ENCODE measurements around the gene GMEB2.
"Not testable (repeated sequence)": the region's sequence is repeated elsewhere in the genome, so short reads cannot be mapped to it uniquely, and the experiment has no call there.

Gene GMEB2

GRCh38 chr20:63561624-63562396 is 65.1 kb downstream of the GMEB2 start:
- no peak for DNase-seq (ENCODE audit: low read depth)
- TF ChIP-seq CTCF (IDR thresholded peaks at IDR 0.05; ENCODE audit: low read depth, low read length): no peak
- TF ChIP-seq MAX (IDR thresholded peaks at IDR 0.05; ENCODE audit: low read depth, low read length): no peak
- TF ChIP-seq MYC (IDR thresholded peaks at IDR 0.05; ENCODE audit: low read depth, low read length): no peak
- no peak for TF ChIP-seq POLR2A (IDR thresholded peaks at IDR 0.05; ENCODE audit: extremely low read depth, insufficient read length)
- H3K4me3 ChIP-seq (ENCODE audit: low read depth, low read length): no peak overlapping the region

GRCh38 chr20:63560856-63561609 is 65.9 kb downstream of the GMEB2 start:
- no peak for DNase-seq (ENCODE audit: low read depth)
- H3K4me3 ChIP-seq (ENCODE audit: low read depth, low read length): no peak overlapping the region
- TF ChIP-seq MAX (IDR thresholded peaks at IDR 0.05; ENCODE audit: low read depth, low read length) (no peak), CTCF (IDR thresholded peaks at IDR 0.05; ENCODE audit: low read depth, low read length) (no peak), POLR2A (IDR thresholded peaks at IDR 0.05; ENCODE audit: extremely low read depth, insufficient read length) (no peak), MYC (IDR thresholded peaks at IDR 0.05; ENCODE audit: low read depth, low read length) (no peak)

- TF ChIP-seq POLR2A (IDR thresholded peaks at IDR 0.05; ENCODE audit: extremely low read depth, insufficient read length) (no peak), MYC (IDR thresholded peaks at IDR 0.05; ENCODE audit: low read depth, low read length) (no peak), CTCF (IDR thresholded peaks at IDR 0.05; ENCODE audit: low read depth, low read length) (no peak), MAX (IDR thresholded peaks at IDR 0.05; ENCODE audit: low read depth, low read length) (no peak)
- no peak for DNase-seq (ENCODE audit: low read depth)
- H3K4me3 ChIP-seq (ENCODE audit: low read depth, low read length): no peak overlapping the region
These were observed 66.5 kb downstream of the GMEB2 start for GRCh38 chr20:63560333-63560805.

GRCh38 chr20:63559485-63560332 is 67.2 kb downstream of the GMEB2 start:
- H3K4me3 ChIP-seq (ENCODE audit: low read depth, low read length); DNase-seq (ENCODE audit: low read depth): not testable (repeated sequence)

GRCh38 chr20:63558804-63559484 is 68.0 kb downstream of the GMEB2 start:
- no peak for TF ChIP-seq MYC (IDR thresholded peaks at IDR 0.05; ENCODE audit: low read depth, low read length)
- TF ChIP-seq POLR2A (IDR thresholded peaks at IDR 0.05; ENCODE audit: extremely low read depth, insufficient read length): no peak
- no peak for TF ChIP-seq MAX (IDR thresholded peaks at IDR 0.05; ENCODE audit: low read depth, low read length)
- no peak for TF ChIP-seq CTCF (IDR thresholded peaks at IDR 0.05; ENCODE audit: low read depth, low read length)
- H3K4me3 ChIP-seq (ENCODE audit: low read depth, low read length): no peak overlapping the region
- DNase-seq (ENCODE audit: low read depth): no peak
